Bronchial epithelial cell (primary cell): Measurements from ENCODE around the gene MICALL1. TPM values are rescaled to one million over a fixed set of nuclear protein-coding genes. Genes with fewer than 3 reads are reported as not detected.

Source experiments
- DNase-seq: peaks from one replicate; pipeline ENCODE4 v3.0.0-alpha.2; 2010; ENCODE audit warnings: low read depth
- FAIRE-seq: peaks from 2 replicates; lab custom pipeline; 2011; peaks lifted over from hg19 to GRCh38; lab: Jason Lieb, UNC
- H3K27me3 ChIP-seq: 2 replicates; pipeline ENCODE4 v1.5.1; 2011; ENCODE audit warnings: low read length; ENCODE audit not compliant: control insufficient read depth, insufficient read depth
- H3K36me3 ChIP-seq: 2 replicates; pipeline ENCODE4 v1.5.1; 2011; ENCODE audit warnings: low read length; ENCODE audit not compliant: control insufficient read depth, insufficient read depth
- H3K4me3 ChIP-seq: 2 replicates; pipeline ENCODE4 v1.5.1; 2011; ENCODE audit warnings: mild to moderate bottlenecking, low read depth, low read length, control low read depth
- total RNA-seq: library from RNA; depleted of rRNA; stranded (reverse); fragments of >200 nt; gene quantifications from 2 replicates; pipeline ENCODE4 v1.2.1, GENCODE V29; 2014
- TF ChIP-seq, protein P1 (sequence below): IDR thresholded peaks from 2 replicates; pipeline ENCODE4 v1.5.1; 2011; ENCODE audit warnings: mild to moderate bottlenecking, moderate library complexity, low read length, control low read depth, inconsistent platforms; ENCODE audit not compliant: insufficient read depth, severe bottlenecking

The MICALL1 gene, protein sequence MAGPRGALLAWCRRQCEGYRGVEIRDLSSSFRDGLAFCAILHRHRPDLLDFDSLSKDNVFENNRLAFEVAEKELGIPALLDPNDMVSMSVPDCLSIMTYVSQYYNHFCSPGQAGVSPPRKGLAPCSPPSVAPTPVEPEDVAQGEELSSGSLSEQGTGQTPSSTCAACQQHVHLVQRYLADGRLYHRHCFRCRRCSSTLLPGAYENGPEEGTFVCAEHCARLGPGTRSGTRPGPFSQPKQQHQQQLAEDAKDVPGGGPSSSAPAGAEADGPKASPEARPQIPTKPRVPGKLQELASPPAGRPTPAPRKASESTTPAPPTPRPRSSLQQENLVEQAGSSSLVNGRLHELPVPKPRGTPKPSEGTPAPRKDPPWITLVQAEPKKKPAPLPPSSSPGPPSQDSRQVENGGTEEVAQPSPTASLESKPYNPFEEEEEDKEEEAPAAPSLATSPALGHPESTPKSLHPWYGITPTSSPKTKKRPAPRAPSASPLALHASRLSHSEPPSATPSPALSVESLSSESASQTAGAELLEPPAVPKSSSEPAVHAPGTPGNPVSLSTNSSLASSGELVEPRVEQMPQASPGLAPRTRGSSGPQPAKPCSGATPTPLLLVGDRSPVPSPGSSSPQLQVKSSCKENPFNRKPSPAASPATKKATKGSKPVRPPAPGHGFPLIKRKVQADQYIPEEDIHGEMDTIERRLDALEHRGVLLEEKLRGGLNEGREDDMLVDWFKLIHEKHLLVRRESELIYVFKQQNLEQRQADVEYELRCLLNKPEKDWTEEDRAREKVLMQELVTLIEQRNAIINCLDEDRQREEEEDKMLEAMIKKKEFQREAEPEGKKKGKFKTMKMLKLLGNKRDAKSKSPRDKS
- 143 and 201 TPM in 2 replicates for total RNA-seq

GRCh38 chr22:37905534-37906363 is at the start of gene MICALL1:
TSS of gene MICALL1 (plus strand) at chr22:37906297. CDS start at chr22:37906423, 126 bp downstream.
- peak; percentile 75 for DNase-seq

DNA sequence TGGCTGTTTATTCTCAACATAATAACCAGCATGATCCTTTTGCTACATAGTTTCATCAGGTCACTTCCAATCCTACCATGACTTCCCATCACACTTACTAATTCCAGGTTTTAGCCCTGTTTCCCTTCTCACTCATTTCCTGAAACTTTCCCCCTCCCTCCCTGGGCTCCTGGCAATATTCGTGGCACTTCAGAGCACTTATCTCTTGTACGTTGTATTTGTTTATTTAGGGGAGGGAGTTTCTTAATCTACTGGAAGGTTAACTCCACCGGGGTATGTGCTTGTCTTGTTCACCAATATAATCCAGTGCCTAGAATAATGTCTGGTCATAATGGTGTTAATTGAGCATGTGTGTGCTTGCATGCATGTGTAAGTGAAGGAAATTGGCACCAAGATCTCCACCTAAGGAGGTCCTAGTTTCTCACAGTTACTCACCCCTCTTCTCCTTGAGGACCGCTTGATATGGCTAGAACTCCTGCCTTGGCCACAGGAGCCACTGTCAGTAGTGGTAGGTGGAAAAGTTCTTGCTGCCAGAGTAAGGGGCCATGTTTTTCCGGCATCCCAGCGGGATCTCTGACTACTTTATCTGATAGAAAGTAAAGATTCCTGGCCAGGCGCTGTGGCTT is 45.2 kb upstream of the MICALL1 start:
- FAIRE-seq, result no peak
- TF ChIP-seq, protein P1, sequence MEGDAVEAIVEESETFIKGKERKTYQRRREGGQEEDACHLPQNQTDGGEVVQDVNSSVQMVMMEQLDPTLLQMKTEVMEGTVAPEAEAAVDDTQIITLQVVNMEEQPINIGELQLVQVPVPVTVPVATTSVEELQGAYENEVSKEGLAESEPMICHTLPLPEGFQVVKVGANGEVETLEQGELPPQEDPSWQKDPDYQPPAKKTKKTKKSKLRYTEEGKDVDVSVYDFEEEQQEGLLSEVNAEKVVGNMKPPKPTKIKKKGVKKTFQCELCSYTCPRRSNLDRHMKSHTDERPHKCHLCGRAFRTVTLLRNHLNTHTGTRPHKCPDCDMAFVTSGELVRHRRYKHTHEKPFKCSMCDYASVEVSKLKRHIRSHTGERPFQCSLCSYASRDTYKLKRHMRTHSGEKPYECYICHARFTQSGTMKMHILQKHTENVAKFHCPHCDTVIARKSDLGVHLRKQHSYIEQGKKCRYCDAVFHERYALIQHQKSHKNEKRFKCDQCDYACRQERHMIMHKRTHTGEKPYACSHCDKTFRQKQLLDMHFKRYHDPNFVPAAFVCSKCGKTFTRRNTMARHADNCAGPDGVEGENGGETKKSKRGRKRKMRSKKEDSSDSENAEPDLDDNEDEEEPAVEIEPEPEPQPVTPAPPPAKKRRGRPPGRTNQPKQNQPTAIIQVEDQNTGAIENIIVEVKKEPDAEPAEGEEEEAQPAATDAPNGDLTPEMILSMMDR, result no peak
- no peaks in the 10 kb centered on the region for H3K27me3 ChIP-seq
- H3K36me3 ChIP-seq, result peaks cover 10% of the 10 kb centered on the region
- DNase-seq, result peak; percentile 54
- H3K4me3 ChIP-seq, result no peak overlapping the region

More at GRCh38 chr22:37905534-37906363, at the start of gene MICALL1:
- H3K36me3 ChIP-seq, result peaks cover 12% of the 10 kb centered on the region
- peak within 1 kb of the TSS; percentile 75 for H3K4me3 ChIP-seq
- no peaks in the 10 kb centered on the region for H3K27me3 ChIP-seq
- TF ChIP-seq, protein P1, result peak; percentile 1
- FAIRE-seq, result no peak

DNA sequence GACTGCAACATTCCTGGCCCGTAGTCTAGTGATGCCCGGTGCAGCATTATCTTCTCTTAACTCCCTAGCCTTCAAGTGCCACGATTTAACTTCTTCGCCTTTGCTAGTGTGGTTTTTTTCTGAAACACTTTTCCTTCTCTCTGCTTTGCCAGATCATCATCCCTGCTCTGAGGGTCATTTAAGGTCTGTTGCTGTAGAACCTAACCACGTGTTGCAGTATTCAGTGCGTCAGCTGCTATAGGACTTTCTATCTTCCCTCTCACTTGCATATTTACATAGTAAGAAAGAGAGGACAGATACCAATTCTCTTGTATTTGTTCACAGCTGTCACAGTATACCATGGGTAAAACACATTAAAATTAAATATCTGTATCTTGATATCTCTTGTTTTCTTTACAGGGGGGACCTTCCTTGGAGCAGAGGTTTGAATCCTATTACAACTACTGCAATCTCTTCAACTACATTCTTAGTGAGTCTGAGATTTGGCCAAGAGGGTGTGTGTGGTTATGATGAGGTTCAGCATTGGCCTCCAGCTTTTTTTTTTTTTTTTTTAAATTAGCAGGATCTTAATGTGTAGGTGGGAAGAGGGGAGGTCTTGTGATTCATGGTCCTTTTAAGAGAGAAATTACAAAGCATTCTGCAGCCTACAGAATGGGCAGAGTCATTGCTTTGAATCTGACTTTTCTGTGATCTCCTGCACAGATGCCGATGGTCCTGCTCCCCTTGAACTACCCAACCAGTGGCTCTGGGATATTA is 43.3 kb upstream of the MICALL1 start:
- no peaks in the 10 kb centered on the region for H3K27me3 ChIP-seq
- H3K4me3 ChIP-seq, result no peak overlapping the region
- H3K36me3 ChIP-seq, result peaks cover 10% of the 10 kb centered on the region
- TF ChIP-seq, protein P1, result no peak
- no peak for DNase-seq
- no peak for FAIRE-seq

- FAIRE-seq, result no peak
- Histone ChIP-seq H3K27me3 (no peaks in the 10 kb centered on the region), H3K36me3 (peaks cover 14% of the 10 kb centered on the region), H3K4me3 (no peak overlapping the region)
- TF ChIP-seq, protein P1, result no peak
- DNase-seq, result no peak
Measured at GRCh38 chr22:37865510-37865909, 40.6 kb upstream of the MICALL1 start.
